H9 (cell line): ENCODE results near the gene SLC22A15. TPM values are rescaled to one million over a fixed set of nuclear protein-coding genes. Genes with fewer than 3 reads are reported as not detected.

Source experiments
- DNase-seq: peaks from one replicate; pipeline ENCODE4 v3.0.0-alpha.2; 2017
- H2AFZ ChIP-seq: one replicate; pipeline ENCODE4 v1.6.1; 2013; ENCODE audit warnings: mild to moderate bottlenecking, low read length, control low read depth, moderate library complexity
- H2AK5ac ChIP-seq: 2 replicates; pipeline ENCODE4 v1.6.1; 2013; ENCODE audit warnings: low read length, control low read depth, mixed read lengths; ENCODE audit not compliant: insufficient read length
- H2BK120ac ChIP-seq: one replicate; pipeline ENCODE4 v1.6.1; 2013; ENCODE audit warnings: low read depth, mild to moderate bottlenecking, low read length, control low read depth, inconsistent platforms; ENCODE audit not compliant: poor library complexity, severe bottlenecking
- H2BK12ac ChIP-seq: 2 replicates; pipeline ENCODE4 v1.6.1; 2013; ENCODE audit warnings: low read length, control low read depth, mixed read lengths, low read depth; ENCODE audit not compliant: insufficient read length
- H2BK15ac ChIP-seq: 2 replicates; pipeline ENCODE4 v1.6.1; 2013; ENCODE audit warnings: low read depth, low read length, control low read depth
- H2BK20ac ChIP-seq: one replicate; pipeline ENCODE4 v1.6.1; 2013; ENCODE audit warnings: low read depth, mild to moderate bottlenecking, low read length, control low read depth, inconsistent platforms; ENCODE audit not compliant: poor library complexity, severe bottlenecking
- H2BK5ac ChIP-seq: 2 replicates; pipeline ENCODE4 v1.6.1; 2013; ENCODE audit warnings: low read length, control low read depth, mixed read lengths; ENCODE audit not compliant: insufficient read length
- H3K14ac ChIP-seq: 2 replicates; pipeline ENCODE4 v1.6.1; 2013; ENCODE audit warnings: low read length, control low read depth; ENCODE audit not compliant: insufficient read depth
- H3K18ac ChIP-seq: 2 replicates; pipeline ENCODE4 v1.6.1; 2013; ENCODE audit warnings: low read depth, mild to moderate bottlenecking, mixed read lengths, low read length, control low read depth; ENCODE audit not compliant: insufficient read length
- H3K23ac ChIP-seq: 2 replicates; pipeline ENCODE4 v1.6.1; 2013; ENCODE audit warnings: low read length, control low read depth, mixed read lengths, low read depth; ENCODE audit not compliant: insufficient read length
- H3K23me2 ChIP-seq: 2 replicates; pipeline ENCODE4 v1.6.1; 2013; ENCODE audit warnings: low read depth, mild to moderate bottlenecking, mixed read lengths, low read length, control low read depth; ENCODE audit not compliant: insufficient read length, poor library complexity, severe bottlenecking
- H3K27ac ChIP-seq: 2 replicates; pipeline ENCODE4 v1.5.1; 2013; ENCODE audit warnings: low read length, control low read depth, mixed read lengths, low read depth; ENCODE audit not compliant: insufficient read length
- H3K27me3 ChIP-seq: 2 replicates; pipeline ENCODE4 v1.6.1; 2013; ENCODE audit warnings: low read length, control low read depth, inconsistent platforms; ENCODE audit not compliant: insufficient read depth
- H3K4ac ChIP-seq: 2 replicates; pipeline ENCODE4 v1.6.1; 2013; ENCODE audit warnings: low read depth, mild to moderate bottlenecking, control low read depth, inconsistent platforms, low read length, moderate library complexity
- H3K4me1 ChIP-seq: 2 replicates; pipeline ENCODE4 v1.6.1; 2013; ENCODE audit warnings: low read length, control low read depth, inconsistent platforms; ENCODE audit not compliant: insufficient read depth
- H3K4me2 ChIP-seq: 2 replicates; pipeline ENCODE4 v1.6.1; 2013; ENCODE audit warnings: low read length, control low read depth, mixed read lengths; ENCODE audit not compliant: insufficient read length, insufficient read depth
- H3K56ac ChIP-seq: 2 replicates; pipeline ENCODE4 v1.6.1; 2013; ENCODE audit warnings: low read depth, mild to moderate bottlenecking, mixed read lengths, low read length, control low read depth; ENCODE audit not compliant: insufficient read length
- H3K79me1 ChIP-seq: 2 replicates; pipeline ENCODE4 v1.6.1; 2013; ENCODE audit warnings: low read depth, mild to moderate bottlenecking, moderate library complexity, low read length, control low read depth, inconsistent platforms; ENCODE audit not compliant: insufficient read depth, poor library complexity, severe bottlenecking
- H3K79me2 ChIP-seq: 2 replicates; pipeline ENCODE4 v1.6.1; 2013; ENCODE audit warnings: low read length, control low read depth, inconsistent platforms; ENCODE audit not compliant: insufficient read depth
- H3K9ac ChIP-seq: 2 replicates; pipeline ENCODE4 v1.6.1; 2013; ENCODE audit warnings: low read length, control low read depth, mixed read lengths; ENCODE audit not compliant: insufficient read length; ENCODE audit errors: extremely low read depth
- H3K9me3 ChIP-seq: one replicate; pipeline ENCODE4 v1.6.1; 2013; ENCODE audit warnings: low read depth, low read length, inconsistent platforms; ENCODE audit not compliant: control insufficient read depth
- H3T11ph ChIP-seq: one replicate; pipeline ENCODE4 v1.6.1; 2013; ENCODE audit warnings: mild to moderate bottlenecking, low read length, control low read depth, inconsistent platforms
- H4K20me1 ChIP-seq: one replicate; pipeline ENCODE4 v1.6.1; 2013; ENCODE audit not compliant: control insufficient read depth, insufficient read length, insufficient read depth
- H4K5ac ChIP-seq: 2 replicates; pipeline ENCODE4 v1.6.1; 2013; ENCODE audit warnings: low read depth, mild to moderate bottlenecking, mixed read lengths, low read length, control low read depth; ENCODE audit not compliant: insufficient read length
- H4K8ac ChIP-seq: replicated peaks from 2 replicates; pipeline ENCODE4 v1.6.1; 2013; ENCODE audit warnings: low read length, control low read depth, mixed read lengths, low read depth; ENCODE audit not compliant: insufficient read length
- H4K91ac ChIP-seq: 2 replicates; pipeline ENCODE4 v1.6.1; 2013; ENCODE audit warnings: low read depth, mild to moderate bottlenecking, moderate library complexity, mixed read lengths, low read length, control low read depth; ENCODE audit not compliant: insufficient read length
- H3K27ac Mint-ChIP-seq, 3 experiments: 2 replicates in 2 of 3; 3 replicates in 1 of 3; pipeline ENCODE4 v1.8.0; 2020 to 2021; ENCODE audit warnings: mixed read lengths in 3 of 3, mild to moderate bottlenecking in 1 of 3, moderate library complexity in 1 of 3
- H3K27me3 Mint-ChIP-seq: 2 replicates; pipeline ENCODE4 v1.8.0; 2021; ENCODE audit warnings: low read depth, mild to moderate bottlenecking, moderate library complexity, mixed read lengths
- H3K36me3 Mint-ChIP-seq, 3 experiments: 2 replicates in 2 of 3; 3 replicates in 1 of 3; pipeline ENCODE4 v1.8.0; 2020 to 2021; ENCODE audit warnings: low read depth in 3 of 3, mixed read lengths in 3 of 3; ENCODE audit not compliant: insufficient read depth in 1 of 3
- H3K4me1 Mint-ChIP-seq, 2 experiments: 2 replicates each; pipeline ENCODE4 v1.8.0; 2020; ENCODE audit warnings: mixed read lengths in 2 of 2
- H3K4me3 Mint-ChIP-seq, 2 experiments: 2 replicates in 1 of 2; 3 replicates in 1 of 2; pipeline ENCODE4 v1.8.0; 2020 to 2021; ENCODE audit warnings: mild to moderate bottlenecking in 2 of 2, mixed read lengths in 2 of 2, moderate library complexity in 1 of 2
- H3K9me3 Mint-ChIP-seq, 2 experiments: 2 replicates in 1 of 2; 3 replicates in 1 of 2; pipeline ENCODE4 v1.8.0; 2020; ENCODE audit warnings: mild to moderate bottlenecking in 2 of 2, mixed read lengths in 2 of 2, moderate library complexity in 1 of 2
- CTCF ChIP-seq: fragments of 200-600 bp; sonication (generic); conservative IDR thresholded peaks from 3 replicates; pipeline ENCODE4 v1.8.0; 2021; ENCODE audit warnings: antibody characterized with exemption, mild to moderate bottlenecking
- WGBS: extraction: QIAGEN DNeasy Blood & Tissue Kit; methylation state at CpG from one replicate; pipeline ENCODE4 v1.1.7; 2013; ENCODE audit warnings: missing lambda C conversion rate, low lambda C conversion rate, mixed read lengths; ENCODE audit not compliant: insufficient read length; ENCODE audit errors: extremely low coverage; 5-methylcytosine and 5-hydroxymethylcytosine counted together
- long read RNA-seq: library from polyadenylated mRNA; unstranded; transcript quantifications from one replicate; pipeline ENCODE4 v2.0.0, GENCODE V29; 2020
- total RNA-seq: library from RNA; stranded (reverse); gene quantifications from 2 replicates; pipeline ENCODE4 v1.2.1, GENCODE V29; 2021

The SLC22A15 gene
- total RNA-seq, result 3.2 and 3.5 TPM in 2 replicates
- long read RNA-seq, partial matches to known transcripts, result 0 of 2 reads
- long read RNA-seq, other reads (novel, unspliced or antisense), result 2 of 2 reads

DNA sequence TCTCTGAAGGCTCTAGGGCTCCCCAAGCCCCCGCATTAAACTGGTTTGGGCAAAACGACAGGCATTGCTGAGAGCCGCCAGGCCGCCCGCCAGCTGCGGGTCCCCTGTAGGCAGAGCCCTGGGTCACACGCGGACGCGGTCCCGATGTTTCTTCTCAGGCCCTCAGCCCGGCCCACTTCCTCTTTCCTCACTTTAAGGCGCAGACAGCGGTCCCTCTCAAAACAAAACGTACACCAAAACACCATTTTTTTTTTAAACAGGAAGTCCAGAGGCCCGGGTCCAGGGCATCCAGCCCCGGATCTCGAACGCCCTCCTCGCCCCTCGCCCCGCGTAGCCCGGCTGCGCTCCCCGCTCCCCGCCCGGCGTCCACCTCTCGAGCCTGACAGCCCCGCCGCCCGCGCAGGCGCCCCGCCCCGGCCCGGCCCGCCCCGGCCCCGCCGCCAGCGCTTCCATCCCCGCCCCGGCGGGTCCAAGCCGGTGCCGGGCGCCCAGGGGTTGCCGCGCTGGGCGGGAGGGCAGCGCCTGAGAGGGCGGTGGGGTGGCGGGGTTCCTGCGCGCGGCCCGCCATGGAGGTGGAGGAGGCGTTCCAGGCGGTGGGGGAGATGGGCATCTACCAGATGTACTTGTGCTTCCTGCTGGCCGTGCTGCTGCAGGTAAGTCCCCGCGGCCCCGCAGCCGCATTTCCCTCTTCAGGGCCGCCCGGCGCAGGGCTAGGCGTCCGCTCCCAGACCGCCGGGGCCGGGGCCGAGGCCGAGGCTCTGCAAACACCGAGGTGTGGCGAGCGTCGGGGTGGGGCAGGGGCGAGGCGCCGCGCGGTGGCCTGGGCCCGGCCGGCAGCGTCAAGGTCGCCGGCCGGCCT is at the start of gene SLC22A15:
Gene SLC22A15, plus strand, starts transcription at position 452 of the 859 bp plus-strand sequence. Its CDS starts 115 bp downstream, at position 567.
- Histone ChIP-seq H3K56ac (no peak within 1 kb of the TSS), H2BK5ac (no peak within 1 kb of the TSS), H2BK120ac (no peak within 1 kb of the TSS), H4K20me1 (no peaks in the 10 kb centered on the region), H4K91ac (no peak within 1 kb of the TSS), H2BK12ac (no peak within 1 kb of the TSS), H4K5ac (no peak within 1 kb of the TSS), H3K9ac (peak within 1 kb of the TSS; percentile 67), H3K4ac (no peak within 1 kb of the TSS), H2BK15ac (no peak within 1 kb of the TSS; the same call in 1 of the 2 replicates), H3K23me2 (peaks cover 8% of the 10 kb centered on the region), H3K79me1 (no peaks in the 10 kb centered on the region), H2AK5ac (no peak within 1 kb of the TSS), H3K9me3 (no peaks in the 10 kb centered on the region), H4K8ac (no peak within 1 kb of the TSS), H3K27me3 (no peaks in the 10 kb centered on the region), H3K4me2 (peak within 1 kb of the TSS; percentile 82), H3K18ac (peak within 1 kb of the TSS; percentile 52), H3K23ac (no peak within 1 kb of the TSS), H3K27ac (no peak within 1 kb of the TSS), H3K4me1 (no peaks in the 10 kb centered on the region; the same call in 1 of the 2 replicates), H3T11ph (no peak within 1 kb of the TSS), H3K14ac (peak within 1 kb of the TSS; percentile 74), H2AFZ (peak within 1 kb of the TSS; percentile 93), H3K79me2 (peaks cover 2% of the 10 kb centered on the region; the same call in 1 of the 2 replicates), H2BK20ac (no peak within 1 kb of the TSS)
- Mint-ChIP-seq H3K4me3 (peak within 1 kb of the TSS; percentile 85 to 93), H3K9me3 (no peaks in the 10 kb centered on the region; a peak in 1 of 5 replicates), H3K4me1 (peaks cover 25 to 26% of the 10 kb centered on the region in 2 experiments), H3K27me3 (no peaks in the 10 kb centered on the region), H3K27ac (peak within 1 kb of the TSS in 2 of 3 experiments; percentile 84 to 97; a peak in 3 of 7 replicates), H3K36me3 (no peaks in the 10 kb centered on the region)
- peak; percentile 72 for DNase-seq
- no CpG with 5 or more reads among the region's 91 CpGs for WGBS
- TF ChIP-seq CTCF, result no peak
